Brain microvascular endothelial cell (primary cell): ENCODE data around the gene GLS.
A peak's percentile ranks its signal among the peaks of the same experiment; 100 is the strongest.
"Not testable (repeated sequence)": the region's sequence is repeated elsewhere in the genome, so short reads cannot be mapped to it uniquely, and the experiment has no call there.

Experiments
- DNase-seq: peaks from one replicate; pipeline ENCODE4 v3.0.0-alpha.2; 2020
- H3K27ac ChIP-seq: fragments of 250-450 bp; sonication (Bioruptor Pico); 2 replicates; pipeline ENCODE4 v1.5.1; 2020; ENCODE audit warnings: mild to moderate bottlenecking, moderate library complexity
- H3K27me3 ChIP-seq: fragments of 250-450 bp; sonication (Bioruptor Pico); replicated peaks from 2 replicates; pipeline ENCODE4 v1.5.1; 2020; ENCODE audit warnings: mild to moderate bottlenecking
- H3K36me3 ChIP-seq: fragments of 250-450 bp; sonication (Bioruptor Pico); replicated peaks from 2 replicates; pipeline ENCODE4 v1.5.1; 2020; ENCODE audit warnings: mild to moderate bottlenecking
- H3K4me3 ChIP-seq: 2 replicates; pipeline ENCODE4 v1.5.1; 2011; ENCODE audit warnings: low read depth, mild to moderate bottlenecking, control low read depth, low read length, moderate library complexity
- CTCF ChIP-seq: IDR thresholded peaks from 2 replicates; pipeline ENCODE4 v1.5.1; 2011; ENCODE audit warnings: low read depth, mild to moderate bottlenecking, moderate library complexity, low read length, control low read depth, inconsistent platforms; ENCODE audit errors: missing control alignments
- in situ Hi-C: cut with HindIII; loops from 2 replicates; pipeline ENCODE4 v1.10.0; 2017; ENCODE audit warnings: low sequenced_read_pairs, low pct_ligation_motif_present

The GLS gene

GRCh38 chr2:190864375-190864774, 16.2 kb upstream of the GLS start:
- H3K27ac ChIP-seq: no peak overlapping the region
- H3K36me3 ChIP-seq: no peaks in the 10 kb centered on the region
- in situ Hi-C loops: no loop called here
- DNase-seq: no peak
- no peak for TF ChIP-seq CTCF
- no peaks in the 10 kb centered on the region for H3K27me3 ChIP-seq
- H3K4me3 ChIP-seq: no peak overlapping the region

GRCh38 chr2:190867212-190867611, 13.4 kb upstream of the GLS start:
- in situ Hi-C loops: no loop called here

GRCh38 chr2:190867832-190868231, 12.8 kb upstream of the GLS start:
- no peaks in the 10 kb centered on the region for H3K27me3 ChIP-seq
- no peak for DNase-seq
- no peak for TF ChIP-seq CTCF
- no peak overlapping the region for H3K4me3 ChIP-seq
- H3K36me3 ChIP-seq: no peaks in the 10 kb centered on the region
- no peak overlapping the region for H3K27ac ChIP-seq
- in situ Hi-C loops: no loop called here

More at GRCh38 chr2:190867212-190867611, 13.4 kb upstream of the GLS start:
- Histone ChIP-seq H3K4me3 (no peak overlapping the region), H3K27me3 (no peaks in the 10 kb centered on the region), H3K36me3 (no peaks in the 10 kb centered on the region), H3K27ac (no peak overlapping the region)
- TF ChIP-seq CTCF: no peak
- peak; percentile 48 for DNase-seq

DNA sequence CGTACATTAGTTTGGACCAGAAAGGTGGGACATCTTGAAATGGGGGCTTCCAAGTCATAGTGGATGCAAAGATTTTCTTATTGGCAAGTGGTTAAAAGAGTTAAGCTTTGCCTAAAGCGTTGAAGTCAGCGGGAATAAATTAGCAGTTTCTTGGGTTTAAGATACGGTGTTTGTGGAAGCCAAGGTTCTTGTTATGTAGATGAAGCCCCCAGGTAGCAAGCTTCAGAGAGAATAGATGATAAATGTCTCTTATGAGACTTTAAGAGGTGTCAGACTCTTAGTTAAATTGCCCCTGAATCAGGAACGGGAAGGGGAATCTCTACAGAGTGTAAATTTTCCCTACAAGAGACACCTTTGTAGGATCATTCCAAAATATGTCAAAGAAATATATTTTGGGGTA, 10.9 kb upstream of the GLS start:
- Histone ChIP-seq H3K4me3 (no peak overlapping the region), H3K36me3 (no peaks in the 10 kb centered on the region), H3K27me3 (no peaks in the 10 kb centered on the region), H3K27ac (no peak overlapping the region)
- DNase-seq: no peak
- no peak for TF ChIP-seq CTCF
- in situ Hi-C loops: no loop called here

DNA sequence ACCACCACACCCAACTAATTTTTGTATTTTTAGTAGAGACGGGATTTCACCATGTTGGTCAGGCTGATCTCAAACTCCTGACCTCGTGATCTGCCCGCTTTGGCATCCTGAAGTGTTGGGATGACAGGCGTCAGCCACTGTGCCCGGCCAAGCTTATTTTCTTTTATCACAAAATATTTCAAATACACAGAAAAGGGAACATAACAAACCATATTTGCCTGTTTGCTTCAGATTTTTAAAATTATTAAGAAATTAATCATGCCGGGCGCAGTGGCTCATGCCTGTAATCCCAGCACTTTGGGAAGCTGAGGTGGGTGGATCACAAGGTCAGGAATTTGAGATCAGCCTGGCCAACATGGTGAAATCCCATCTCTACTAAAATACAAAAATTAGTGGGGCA, 7.2 kb upstream of the GLS start:
- H3K27ac ChIP-seq, H3K27me3 ChIP-seq, H3K4me3 ChIP-seq, DNase-seq, H3K36me3 ChIP-seq, in situ Hi-C loops: not testable (repeated sequence)

DNA sequence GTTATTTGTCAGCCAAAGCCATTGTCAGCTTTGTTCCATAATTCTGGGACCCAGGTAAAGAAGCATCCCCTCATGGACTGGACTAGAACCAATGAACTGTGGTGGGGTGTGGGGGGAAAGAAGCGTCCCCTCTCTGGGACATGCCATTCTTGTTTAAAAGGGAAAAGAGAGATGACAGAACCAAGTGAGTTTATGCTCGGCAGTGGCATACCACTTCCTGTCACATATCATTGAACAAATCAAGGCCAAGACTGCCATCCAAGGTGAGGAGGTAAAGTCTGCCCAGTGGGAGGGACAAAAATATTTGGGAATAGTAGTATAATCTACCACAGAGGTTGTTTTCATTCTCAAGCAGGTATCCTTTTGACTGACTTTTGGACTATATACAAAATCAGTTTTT, 4.7 kb upstream of the GLS start:
- Histone ChIP-seq H3K36me3 (no peaks in the 10 kb centered on the region), H3K4me3 (no peak overlapping the region), H3K27ac (no peak overlapping the region), H3K27me3 (no peaks in the 10 kb centered on the region)
- in situ Hi-C loops: no loop called here
- DNase-seq: no peak
- no peak for TF ChIP-seq CTCF
